Measurements from ENCODE around the gene EFNA5. TPM values are rescaled to one million over a fixed set of nuclear protein-coding genes. Genes with fewer than 3 reads are reported as not detected.

Gene EFNA5
- total and polyA plus RNA-seq, 2 of the 13 experiments (the other 11 are each of a cell fraction or from before 2014, with no cell fraction given) = not detected

GRCh38 chr5:107558823-107559375 is 111.8 kb downstream of the EFNA5 start:
- Histone ChIP-seq H2AFZ (ENCODE audit: low read length) (no peak overlapping the region), H3K4me1 (ENCODE audit: insufficient read depth, low read length) (no peaks in the 10 kb centered on the region), H4K20me1 (ENCODE audit: insufficient read depth, low read length) (no peaks in the 10 kb centered on the region), H3K79me2 (ENCODE audit: insufficient read depth, low read length) (no peaks in the 10 kb centered on the region), H3K27me3 (ENCODE audit: control insufficient read depth in 1 of 2, insufficient read depth in 2 of 2, low read length in 2 of 2) (no peaks in the 10 kb centered on the region; a peak in 1 of 5 replicates), H3K9me3 (ENCODE audit: low read length) (no peaks in the 10 kb centered on the region), H3K36me3 (replicated peaks in 1 of 2; ENCODE audit: control insufficient read depth in 1 of 2, insufficient read depth in 2 of 2, low read length in 2 of 2) (no peaks in the 10 kb centered on the region), H3K27ac (ENCODE audit: extremely low read length, insufficient read depth, low read length) (no peak overlapping the region), H3K9ac (ENCODE audit: insufficient read depth, low read depth, low read length) (no peak overlapping the region), H3K4me3 (replicated peaks in 1 of 3; ENCODE audit: insufficient read depth in 1 of 3, low read depth in 2 of 3, low read length in 3 of 3) (no peak overlapping the region), H3K4me2 (ENCODE audit: low read depth, low read length) (no peak overlapping the region)
- DNase-seq (ENCODE audit: low spot score) (no peak), ATAC-seq (no peak), FAIRE-seq (no peak)
- no TSS peak for BruUV-seq (replicated peaks)
- ChIA-PET POLR2A (no interaction called here), CTCF (ENCODE audit: low intra/inter-chr PET ratio, low total read pairs) (no interaction called here)
- in situ Hi-C loops (cut with HindIII; ENCODE audit: extremely low pct_ligation_motif_present, low pct_unique_long_range_greater_than_20kb) (no loop called here), intact Hi-C loops (cut with micrococcal nuclease; ENCODE audit: unreplicated experiment) (no loop called here)
- WGBS (ENCODE audit: low lambda C conversion rate) = 3% methylated on average over 4 of the region's 4 CpGs
- TF ChIP-seq ZNF609 (CRISPR knock-in tag; IDR thresholded peaks at IDR 0.05; ENCODE audit: borderline replicate concordance) = no peak
- TF ChIP-seq ZNF253 (CRISPR knock-in tag; IDR thresholded peaks at IDR 0.05; ENCODE audit: borderline replicate concordance) = no peak
- no peak for TF ChIP-seq ZSCAN31 (CRISPR knock-in tag; IDR thresholded peaks at IDR 0.05; ENCODE audit: low read depth)
- TF ChIP-seq MAFF (IDR thresholded peaks at IDR 0.05; ENCODE audit: low read depth, low read length) = no peak
- no peak for TF ChIP-seq POLR2AphosphoS2 (IDR thresholded peaks at IDR 0.05; ENCODE audit: low read depth, low read length)
- no peak for TF ChIP-seq ETS1 (CRISPR knock-in tag; IDR thresholded peaks at IDR 0.05)
- no peak for TF ChIP-seq SMAD9 (CRISPR knock-in tag; IDR thresholded peaks at IDR 0.05)
- TF ChIP-seq NFYB (CRISPR knock-in tag; IDR thresholded peaks at IDR 0.05) = no peak
- no peak for TF ChIP-seq KIAA2018 (CRISPR knock-in tag; IDR thresholded peaks at IDR 0.05; ENCODE audit: borderline replicate concordance)
- TF ChIP-seq ZNF572 (CRISPR knock-in tag; IDR thresholded peaks at IDR 0.05) = no peak

Data from HepG2 (cell line).